HepG2 (cell line): Measurements from ENCODE around the gene TEK. TPM values are rescaled to one million over a fixed set of nuclear protein-coding genes. Genes with fewer than 3 reads are reported as not detected.

Experiments used
- ADNP ChIP-seq: sonication (generic); formaldehyde crosslinking; IDR thresholded peaks from 2 replicates; pipeline ENCODE4 v1.4.0; 2020; ENCODE audit warnings: missing genetic modification reagents
- SNRNP70 ChIP-seq: fragments of 200-400 bp; formaldehyde crosslinking; IDR thresholded peaks from 2 replicates; pipeline ENCODE4 v1.6.1; 2017; ENCODE audit warnings: mild to moderate bottlenecking, low read depth, low read length, moderate library complexity
- ZNF550 ChIP-seq: sonication (generic); formaldehyde crosslinking; IDR thresholded peaks from 2 replicates; pipeline ENCODE4 v1.4.0; 2020; ENCODE audit warnings: mild to moderate bottlenecking, missing genetic modification reagents, borderline replicate concordance
- ZNF713 ChIP-seq: sonication (generic); formaldehyde crosslinking; IDR thresholded peaks from 2 replicates; pipeline ENCODE4 v1.4.0; 2020; ENCODE audit warnings: mild to moderate bottlenecking, missing genetic modification reagents
- ZSCAN5A ChIP-seq: sonication (generic); formaldehyde crosslinking; IDR thresholded peaks from 2 replicates; pipeline ENCODE4 v1.8.0; 2022; ENCODE audit warnings: mild to moderate bottlenecking, missing genetic modification reagents, borderline replicate concordance
- ZUFSP ChIP-seq: sonication (generic); formaldehyde crosslinking; IDR thresholded peaks from 2 replicates; pipeline ENCODE4 v1.9.0; 2021; ENCODE audit warnings: missing genetic modification reagents, mild to moderate bottlenecking, borderline replicate concordance
- polyA plus RNA-seq, 8 experiments: library from polyadenylated mRNA; depleted of rRNA in 3 of 8; stranded (reverse) in 7 of 8; unstranded in 1 of 8; fragments of >200 nt; fragmentation: Illumina TruSeq in 4 of 8; extraction: Trizol in 4 of 8; gene quantifications; 2 replicates each; pipeline versions ENCODE4 v1.2.1 to v1.2.3, GENCODE V29; 2011 to 2016; ENCODE audit warnings: low read depth in 4 of 8, missing spikeins in 1 of 8, mixed read lengths in 1 of 8; ENCODE audit not compliant: insufficient read depth in 1 of 8
- total RNA-seq, 5 experiments: library from RNA; depleted of rRNA; stranded (reverse); fragments of >200 nt; fragmentation: Illumina TruSeq; extraction: Trizol; gene quantifications; 2 replicates each; pipeline ENCODE4 v1.2.3, GENCODE V29; 2016; ENCODE audit warnings: low read depth in 1 of 5
- TF ChIP-seq, protein P1 (sequence below): sonication (generic); formaldehyde crosslinking; conservative IDR thresholded peaks from 2 replicates; pipeline ENCODE4 v1.8.0; 2022; ENCODE audit warnings: low read depth, missing genetic modification reagents

The TEK gene
- total and polyA plus RNA-seq, 2 of the 13 experiments (the other 11 are each of a cell fraction or from before 2014, with no cell fraction given), result not detected

GRCh38 chr9:27273186-27273585 lies 164.2 kb downstream of the TEK start (continued):
- TF ChIP-seq SNRNP70, result no peak
- TF ChIP-seq, protein P1, sequence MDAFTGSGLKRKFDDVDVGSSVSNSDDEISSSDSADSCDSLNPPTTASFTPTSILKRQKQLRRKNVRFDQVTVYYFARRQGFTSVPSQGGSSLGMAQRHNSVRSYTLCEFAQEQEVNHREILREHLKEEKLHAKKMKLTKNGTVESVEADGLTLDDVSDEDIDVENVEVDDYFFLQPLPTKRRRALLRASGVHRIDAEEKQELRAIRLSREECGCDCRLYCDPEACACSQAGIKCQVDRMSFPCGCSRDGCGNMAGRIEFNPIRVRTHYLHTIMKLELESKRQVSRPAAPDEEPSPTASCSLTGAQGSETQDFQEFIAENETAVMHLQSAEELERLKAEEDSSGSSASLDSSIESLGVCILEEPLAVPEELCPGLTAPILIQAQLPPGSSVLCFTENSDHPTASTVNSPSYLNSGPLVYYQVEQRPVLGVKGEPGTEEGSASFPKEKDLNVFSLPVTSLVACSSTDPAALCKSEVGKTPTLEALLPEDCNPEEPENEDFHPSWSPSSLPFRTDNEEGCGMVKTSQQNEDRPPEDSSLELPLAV (CRISPR knock-in tag), result no peak
- no peak for TF ChIP-seq ZUFSP
- no peak for TF ChIP-seq ZNF713 (CRISPR knock-in tag)
- no peak for TF ChIP-seq ZNF550 (CRISPR knock-in tag)
- no peak for TF ChIP-seq ZSCAN5A
- TF ChIP-seq ADNP (CRISPR knock-in tag), result no peak
